Transverse colon (tissue), 4 donors: Measurements from ENCODE around the gene RBM24.

Experiments
- EP300 ChIP-seq: sonication (generic); formaldehyde crosslinking; IDR thresholded peaks from one replicate; pipeline ENCODE4 v1.6.1; 2017; ENCODE audit warnings: antibody characterized with exemption, low read depth
- POLR2A ChIP-seq: fragments of 450-650 bp; IDR thresholded peaks from one replicate; pipeline ENCODE4 v1.6.1; 2016; ENCODE audit warnings: antibody characterized with exemption, mild to moderate bottlenecking, moderate library complexity
- POLR2AphosphoS5 ChIP-seq, 3 donors: sonication (generic); formaldehyde crosslinking; IDR thresholded peaks; one replicate each; pipeline ENCODE4 v1.6.1; 2016; ENCODE audit warnings: antibody characterized with exemption in 3 of 3
- TF ChIP-seq, protein P1 (sequence below), 5 experiments: fragments of 200-600 bp in 3 of 5; fragments of 450-650 bp in 2 of 5; sonication (generic) in 3 of 5; IDR thresholded peaks; 1 replicate in 2 of 5; 2 replicates in 3 of 5; pipeline ENCODE4 v1.5.1; 2016 to 2017; ENCODE audit warnings: antibody characterized with exemption in 5 of 5, inconsistent platforms in 3 of 5, mild to moderate bottlenecking in 2 of 5, moderate library complexity in 1 of 5

DNA sequence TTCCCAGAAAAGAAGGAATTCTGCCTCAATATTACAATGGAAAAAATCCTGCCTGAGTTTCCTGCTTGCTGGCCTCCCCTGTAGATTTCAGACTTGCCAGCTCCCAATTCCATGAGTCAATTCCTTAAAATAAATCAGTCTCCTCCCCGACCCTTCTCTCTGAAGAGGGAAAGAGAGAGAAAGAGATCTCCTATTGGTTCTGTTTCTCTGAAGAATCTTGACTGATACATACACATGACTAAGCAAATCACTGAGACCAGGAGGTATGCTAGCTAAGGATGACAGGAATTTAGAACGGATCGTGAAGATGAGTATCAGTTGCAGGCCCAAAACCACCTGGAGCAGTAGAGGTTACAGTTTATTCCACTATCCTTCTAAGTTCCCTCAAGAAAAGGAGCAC, 11.3 kb upstream of the RBM24 start:
- TF ChIP-seq, protein P1, sequence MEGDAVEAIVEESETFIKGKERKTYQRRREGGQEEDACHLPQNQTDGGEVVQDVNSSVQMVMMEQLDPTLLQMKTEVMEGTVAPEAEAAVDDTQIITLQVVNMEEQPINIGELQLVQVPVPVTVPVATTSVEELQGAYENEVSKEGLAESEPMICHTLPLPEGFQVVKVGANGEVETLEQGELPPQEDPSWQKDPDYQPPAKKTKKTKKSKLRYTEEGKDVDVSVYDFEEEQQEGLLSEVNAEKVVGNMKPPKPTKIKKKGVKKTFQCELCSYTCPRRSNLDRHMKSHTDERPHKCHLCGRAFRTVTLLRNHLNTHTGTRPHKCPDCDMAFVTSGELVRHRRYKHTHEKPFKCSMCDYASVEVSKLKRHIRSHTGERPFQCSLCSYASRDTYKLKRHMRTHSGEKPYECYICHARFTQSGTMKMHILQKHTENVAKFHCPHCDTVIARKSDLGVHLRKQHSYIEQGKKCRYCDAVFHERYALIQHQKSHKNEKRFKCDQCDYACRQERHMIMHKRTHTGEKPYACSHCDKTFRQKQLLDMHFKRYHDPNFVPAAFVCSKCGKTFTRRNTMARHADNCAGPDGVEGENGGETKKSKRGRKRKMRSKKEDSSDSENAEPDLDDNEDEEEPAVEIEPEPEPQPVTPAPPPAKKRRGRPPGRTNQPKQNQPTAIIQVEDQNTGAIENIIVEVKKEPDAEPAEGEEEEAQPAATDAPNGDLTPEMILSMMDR (IDR thresholded peaks at IDR 0.05), result no peak
- TF ChIP-seq EP300 (no peak), POLR2A (no peak), POLR2AphosphoS5 (IDR thresholded peaks at IDR 0.05) (no peak)
